ENCODE results near the gene DUSP1. TPM values are rescaled to one million over a fixed set of nuclear protein-coding genes. Genes with fewer than 3 reads are reported as not detected.

The DUSP1 gene
- total and polyA plus RNA-seq, 9 of the 15 experiments (the other 6 are each of a cell fraction or from before 2014, with no cell fraction given) = 2.1 to 14.2 (median 8.5) TPM

DNA sequence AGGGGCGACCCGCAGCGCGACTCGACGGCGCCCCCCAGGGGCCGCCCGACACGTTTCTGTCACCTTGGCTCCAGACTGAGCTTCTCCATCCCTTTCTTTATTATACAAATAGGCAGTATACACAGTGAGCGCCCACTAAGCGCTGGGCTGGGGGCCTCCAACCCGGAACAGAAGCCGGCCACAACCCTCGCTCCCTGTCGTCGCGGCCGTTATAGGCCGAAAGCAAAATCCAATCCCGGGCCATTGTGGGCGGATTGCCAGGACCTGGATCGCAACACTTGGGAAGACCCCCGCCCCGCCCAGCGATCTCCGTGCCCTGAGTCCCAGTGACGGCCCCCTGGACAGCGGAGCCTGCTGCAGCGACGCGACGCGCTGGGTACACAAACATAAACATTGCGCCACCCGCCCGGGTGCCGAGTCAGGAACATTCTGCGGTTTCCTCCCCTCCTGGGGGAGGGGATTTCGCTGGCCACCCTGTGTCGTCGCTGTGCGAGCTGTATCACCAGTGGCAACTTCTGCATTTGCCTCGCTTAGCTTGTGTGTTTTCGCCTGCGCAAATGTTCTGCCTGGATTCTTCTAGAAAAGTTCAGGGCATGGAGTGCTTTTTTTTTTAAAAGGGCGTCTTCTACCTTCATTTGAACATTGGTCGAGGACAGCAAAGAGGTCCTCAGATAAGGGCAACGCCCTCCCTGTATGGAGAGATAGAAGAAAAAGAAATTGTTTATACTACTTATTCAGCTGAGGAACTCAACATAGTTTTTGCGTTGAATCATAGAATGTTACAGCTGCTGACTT is 1.3 kb upstream of the DUSP1 start (continued):
- TF ChIP-seq, protein P1, sequence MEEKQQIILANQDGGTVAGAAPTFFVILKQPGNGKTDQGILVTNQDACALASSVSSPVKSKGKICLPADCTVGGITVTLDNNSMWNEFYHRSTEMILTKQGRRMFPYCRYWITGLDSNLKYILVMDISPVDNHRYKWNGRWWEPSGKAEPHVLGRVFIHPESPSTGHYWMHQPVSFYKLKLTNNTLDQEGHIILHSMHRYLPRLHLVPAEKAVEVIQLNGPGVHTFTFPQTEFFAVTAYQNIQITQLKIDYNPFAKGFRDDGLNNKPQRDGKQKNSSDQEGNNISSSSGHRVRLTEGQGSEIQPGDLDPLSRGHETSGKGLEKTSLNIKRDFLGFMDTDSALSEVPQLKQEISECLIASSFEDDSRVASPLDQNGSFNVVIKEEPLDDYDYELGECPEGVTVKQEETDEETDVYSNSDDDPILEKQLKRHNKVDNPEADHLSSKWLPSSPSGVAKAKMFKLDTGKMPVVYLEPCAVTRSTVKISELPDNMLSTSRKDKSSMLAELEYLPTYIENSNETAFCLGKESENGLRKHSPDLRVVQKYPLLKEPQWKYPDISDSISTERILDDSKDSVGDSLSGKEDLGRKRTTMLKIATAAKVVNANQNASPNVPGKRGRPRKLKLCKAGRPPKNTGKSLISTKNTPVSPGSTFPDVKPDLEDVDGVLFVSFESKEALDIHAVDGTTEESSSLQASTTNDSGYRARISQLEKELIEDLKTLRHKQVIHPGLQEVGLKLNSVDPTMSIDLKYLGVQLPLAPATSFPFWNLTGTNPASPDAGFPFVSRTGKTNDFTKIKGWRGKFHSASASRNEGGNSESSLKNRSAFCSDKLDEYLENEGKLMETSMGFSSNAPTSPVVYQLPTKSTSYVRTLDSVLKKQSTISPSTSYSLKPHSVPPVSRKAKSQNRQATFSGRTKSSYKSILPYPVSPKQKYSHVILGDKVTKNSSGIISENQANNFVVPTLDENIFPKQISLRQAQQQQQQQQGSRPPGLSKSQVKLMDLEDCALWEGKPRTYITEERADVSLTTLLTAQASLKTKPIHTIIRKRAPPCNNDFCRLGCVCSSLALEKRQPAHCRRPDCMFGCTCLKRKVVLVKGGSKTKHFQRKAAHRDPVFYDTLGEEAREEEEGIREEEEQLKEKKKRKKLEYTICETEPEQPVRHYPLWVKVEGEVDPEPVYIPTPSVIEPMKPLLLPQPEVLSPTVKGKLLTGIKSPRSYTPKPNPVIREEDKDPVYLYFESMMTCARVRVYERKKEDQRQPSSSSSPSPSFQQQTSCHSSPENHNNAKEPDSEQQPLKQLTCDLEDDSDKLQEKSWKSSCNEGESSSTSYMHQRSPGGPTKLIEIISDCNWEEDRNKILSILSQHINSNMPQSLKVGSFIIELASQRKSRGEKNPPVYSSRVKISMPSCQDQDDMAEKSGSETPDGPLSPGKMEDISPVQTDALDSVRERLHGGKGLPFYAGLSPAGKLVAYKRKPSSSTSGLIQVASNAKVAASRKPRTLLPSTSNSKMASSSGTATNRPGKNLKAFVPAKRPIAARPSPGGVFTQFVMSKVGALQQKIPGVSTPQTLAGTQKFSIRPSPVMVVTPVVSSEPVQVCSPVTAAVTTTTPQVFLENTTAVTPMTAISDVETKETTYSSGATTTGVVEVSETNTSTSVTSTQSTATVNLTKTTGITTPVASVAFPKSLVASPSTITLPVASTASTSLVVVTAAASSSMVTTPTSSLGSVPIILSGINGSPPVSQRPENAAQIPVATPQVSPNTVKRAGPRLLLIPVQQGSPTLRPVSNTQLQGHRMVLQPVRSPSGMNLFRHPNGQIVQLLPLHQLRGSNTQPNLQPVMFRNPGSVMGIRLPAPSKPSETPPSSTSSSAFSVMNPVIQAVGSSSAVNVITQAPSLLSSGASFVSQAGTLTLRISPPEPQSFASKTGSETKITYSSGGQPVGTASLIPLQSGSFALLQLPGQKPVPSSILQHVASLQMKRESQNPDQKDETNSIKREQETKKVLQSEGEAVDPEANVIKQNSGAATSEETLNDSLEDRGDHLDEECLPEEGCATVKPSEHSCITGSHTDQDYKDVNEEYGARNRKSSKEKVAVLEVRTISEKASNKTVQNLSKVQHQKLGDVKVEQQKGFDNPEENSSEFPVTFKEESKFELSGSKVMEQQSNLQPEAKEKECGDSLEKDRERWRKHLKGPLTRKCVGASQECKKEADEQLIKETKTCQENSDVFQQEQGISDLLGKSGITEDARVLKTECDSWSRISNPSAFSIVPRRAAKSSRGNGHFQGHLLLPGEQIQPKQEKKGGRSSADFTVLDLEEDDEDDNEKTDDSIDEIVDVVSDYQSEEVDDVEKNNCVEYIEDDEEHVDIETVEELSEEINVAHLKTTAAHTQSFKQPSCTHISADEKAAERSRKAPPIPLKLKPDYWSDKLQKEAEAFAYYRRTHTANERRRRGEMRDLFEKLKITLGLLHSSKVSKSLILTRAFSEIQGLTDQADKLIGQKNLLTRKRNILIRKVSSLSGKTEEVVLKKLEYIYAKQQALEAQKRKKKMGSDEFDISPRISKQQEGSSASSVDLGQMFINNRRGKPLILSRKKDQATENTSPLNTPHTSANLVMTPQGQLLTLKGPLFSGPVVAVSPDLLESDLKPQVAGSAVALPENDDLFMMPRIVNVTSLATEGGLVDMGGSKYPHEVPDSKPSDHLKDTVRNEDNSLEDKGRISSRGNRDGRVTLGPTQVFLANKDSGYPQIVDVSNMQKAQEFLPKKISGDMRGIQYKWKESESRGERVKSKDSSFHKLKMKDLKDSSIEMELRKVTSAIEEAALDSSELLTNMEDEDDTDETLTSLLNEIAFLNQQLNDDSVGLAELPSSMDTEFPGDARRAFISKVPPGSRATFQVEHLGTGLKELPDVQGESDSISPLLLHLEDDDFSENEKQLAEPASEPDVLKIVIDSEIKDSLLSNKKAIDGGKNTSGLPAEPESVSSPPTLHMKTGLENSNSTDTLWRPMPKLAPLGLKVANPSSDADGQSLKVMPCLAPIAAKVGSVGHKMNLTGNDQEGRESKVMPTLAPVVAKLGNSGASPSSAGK (IDR thresholded peaks at IDR 0.05) = peak; percentile 60
- no peak for TF ChIP-seq NCOA6 (IDR thresholded peaks at IDR 0.05)
- TF ChIP-seq THRAP3 (IDR thresholded peaks at IDR 0.05; ENCODE audit: borderline replicate concordance) = no peak
- no peak for TF ChIP-seq ZNF717 (CRISPR knock-in tag; IDR thresholded peaks at IDR 0.05)
- peak; percentile 77 for TF ChIP-seq FOSL1 (tag; conservative IDR thresholded peaks at IDR 0.05)
- TF ChIP-seq NCOA1 (IDR thresholded peaks at IDR 0.05; ENCODE audit: low read depth) = peak; percentile 83
- TF ChIP-seq MAFG (tag; conservative IDR thresholded peaks at IDR 0.05) = peak; percentile 61
- TF ChIP-seq POLR2B (IDR thresholded peaks at IDR 0.05; ENCODE audit: low read depth, partially characterized antibody) = peak; percentile 44
